Mesendoderm (in vitro differentiated cells): ENCODE results near the gene PASD1.

Experiments used
- DNase-seq: peaks from one replicate; pipeline ENCODE4 v3.0.0; 2013
- H2AK5ac ChIP-seq: 2 replicates; pipeline ENCODE4 v1.6.1; 2013; ENCODE audit warnings: low read length, inconsistent platforms
- H2BK120ac ChIP-seq: 2 replicates; pipeline ENCODE4 v1.6.1; 2013; ENCODE audit warnings: low read depth, mild to moderate bottlenecking, low read length, moderate library complexity, mixed read lengths
- H2BK15ac ChIP-seq: replicated peaks from 2 replicates; pipeline ENCODE4 v1.6.1; 2013; ENCODE audit warnings: low read depth, mild to moderate bottlenecking, moderate library complexity
- H2BK5ac ChIP-seq: 2 replicates; pipeline ENCODE4 v1.6.1; 2013; ENCODE audit warnings: low read length, inconsistent platforms
- H3K18ac ChIP-seq: 2 replicates; pipeline ENCODE4 v1.6.1; 2013; ENCODE audit warnings: mild to moderate bottlenecking, low read length, mixed read lengths
- H3K23ac ChIP-seq: one replicate; pipeline ENCODE4 v1.6.1; 2013; ENCODE audit warnings: low read length
- H3K27ac ChIP-seq: 2 replicates; pipeline ENCODE4 v1.5.1; 2013; ENCODE audit warnings: low read depth, mild to moderate bottlenecking, inconsistent platforms, low read length, moderate library complexity
- H3K27me3 ChIP-seq: 2 replicates; pipeline ENCODE4 v1.6.1; 2013; ENCODE audit warnings: low read length, control low read depth, mild to moderate bottlenecking, inconsistent platforms; ENCODE audit not compliant: insufficient read depth, poor library complexity
- H3K36me3 ChIP-seq: 2 replicates; pipeline ENCODE4 v1.6.1; 2013; ENCODE audit warnings: low read length, inconsistent platforms; ENCODE audit not compliant: control insufficient read depth, insufficient read depth
- H3K4ac ChIP-seq: one replicate; pipeline ENCODE4 v1.6.1; 2013; ENCODE audit warnings: low read depth, mild to moderate bottlenecking, low read length, moderate library complexity
- H3K4me1 ChIP-seq: 2 replicates; pipeline ENCODE4 v1.6.1; 2013; ENCODE audit warnings: low read depth, low read length, inconsistent platforms; ENCODE audit not compliant: control insufficient read depth
- H3K4me2 ChIP-seq: 2 replicates; pipeline ENCODE4 v1.6.1; 2013; ENCODE audit warnings: low read length
- H3K4me3 ChIP-seq: 2 replicates; pipeline ENCODE4 v1.5.1; 2013; ENCODE audit warnings: mild to moderate bottlenecking, low read length
- H3K56ac ChIP-seq: one replicate; pipeline ENCODE4 v1.6.1; 2013; ENCODE audit warnings: low read length
- H3K79me1 ChIP-seq: 2 replicates; pipeline ENCODE4 v1.6.1; 2013; ENCODE audit warnings: low read length, inconsistent platforms
- H3K79me2 ChIP-seq: 2 replicates; pipeline ENCODE4 v1.6.1; 2013; ENCODE audit warnings: mild to moderate bottlenecking, low read length; ENCODE audit not compliant: control insufficient read depth, insufficient read depth
- H3K9ac ChIP-seq: 2 replicates; pipeline ENCODE4 v1.6.1; 2013; ENCODE audit warnings: low read length, inconsistent platforms
- H4K5ac ChIP-seq: one replicate; pipeline ENCODE4 v1.6.1; 2013; ENCODE audit warnings: low read length
- H4K8ac ChIP-seq: one replicate; pipeline ENCODE4 v1.6.1; 2013; ENCODE audit warnings: low read depth, mild to moderate bottlenecking, control low read depth, low read length, moderate library complexity
- WGBS: extraction: QIAGEN DNeasy Blood & Tissue Kit; methylation state at CpG from one replicate; pipeline ENCODE4 v1.1.7; 2013; ENCODE audit warnings: low lambda C conversion rate, missing lambda C conversion rate; ENCODE audit not compliant: insufficient coverage; ENCODE audit errors: extremely low coverage; 5-methylcytosine and 5-hydroxymethylcytosine counted together

PASD1 gene

DNA sequence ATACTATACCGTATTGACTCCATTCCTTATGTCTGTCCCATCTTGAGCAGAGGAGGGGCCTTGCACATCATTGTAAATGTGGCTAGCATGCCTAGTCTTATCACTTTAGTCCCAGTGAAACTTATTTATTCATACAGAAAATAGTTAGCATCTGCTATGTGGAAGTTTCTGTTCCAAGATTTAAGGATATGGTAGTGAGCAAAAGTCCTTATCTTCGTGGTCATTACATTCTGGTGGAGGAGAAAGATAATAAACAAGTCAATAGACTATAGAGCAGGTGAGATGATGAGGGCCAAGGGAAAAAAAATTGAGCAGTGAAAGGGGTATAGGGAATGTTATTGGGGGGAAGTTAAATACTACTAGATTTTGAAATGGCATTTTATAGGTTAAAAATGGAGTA lies 68.3 kb downstream of the PASD1 start:
- Histone ChIP-seq H2BK120ac (no peak overlapping the region), H3K4me1 (no peaks in the 10 kb centered on the region), H3K27me3 (no peaks in the 10 kb centered on the region), H3K27ac (no peak overlapping the region), H4K8ac (no peak overlapping the region), H3K9ac (no peak overlapping the region), H3K36me3 (no peaks in the 10 kb centered on the region), H3K4ac (no peak overlapping the region), H3K18ac (no peak overlapping the region), H3K4me3 (no peak overlapping the region), H3K56ac (no peak overlapping the region), H2BK5ac (no peak overlapping the region), H2BK15ac (no peak overlapping the region), H3K4me2 (no peak overlapping the region), H4K5ac (no peak overlapping the region), H3K23ac (no peak overlapping the region), H3K79me2 (no peaks in the 10 kb centered on the region), H2AK5ac (no peak overlapping the region), H3K79me1 (no peaks in the 10 kb centered on the region)
- DNase-seq, result no peak
- no CpG with 5 or more reads among the region's 2 CpGs for WGBS

DNA sequence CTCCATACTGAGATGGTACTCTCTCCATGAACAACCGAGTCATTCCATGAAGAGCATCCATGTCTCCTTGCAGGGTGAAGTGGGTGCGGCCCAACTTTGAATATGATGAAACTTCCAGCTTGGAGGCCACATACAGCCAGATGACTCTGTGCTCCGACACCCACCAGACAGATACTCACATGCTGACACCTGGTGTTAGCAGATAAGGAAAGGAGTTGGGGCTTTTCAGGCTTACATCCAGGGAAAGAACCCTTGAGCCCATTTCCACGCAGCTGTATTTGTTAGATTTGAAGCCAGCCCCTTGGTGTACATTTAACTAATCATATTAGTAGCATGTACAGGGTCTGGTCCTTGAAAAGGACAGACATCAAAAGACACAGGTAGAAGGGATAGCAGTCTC lies 69.7 kb downstream of the PASD1 start:
- Histone ChIP-seq H3K27me3 (no peaks in the 10 kb centered on the region), H3K79me1 (no peaks in the 10 kb centered on the region), H3K4me3 (no peak overlapping the region), H2BK5ac (no peak overlapping the region), H2BK15ac (no peak overlapping the region), H2AK5ac (no peak overlapping the region), H3K79me2 (no peaks in the 10 kb centered on the region), H3K23ac (no peak overlapping the region), H2BK120ac (no peak overlapping the region), H3K36me3 (no peaks in the 10 kb centered on the region), H3K9ac (no peak overlapping the region), H3K4ac (no peak overlapping the region), H3K56ac (no peak overlapping the region), H3K18ac (no peak overlapping the region), H3K4me1 (no peaks in the 10 kb centered on the region), H4K5ac (no peak overlapping the region), H3K4me2 (no peak overlapping the region), H3K27ac (no peak overlapping the region), H4K8ac (no peak overlapping the region)
- WGBS, result no CpG with 5 or more reads among the region's 4 CpGs
- peak; percentile 22 for DNase-seq

DNA sequence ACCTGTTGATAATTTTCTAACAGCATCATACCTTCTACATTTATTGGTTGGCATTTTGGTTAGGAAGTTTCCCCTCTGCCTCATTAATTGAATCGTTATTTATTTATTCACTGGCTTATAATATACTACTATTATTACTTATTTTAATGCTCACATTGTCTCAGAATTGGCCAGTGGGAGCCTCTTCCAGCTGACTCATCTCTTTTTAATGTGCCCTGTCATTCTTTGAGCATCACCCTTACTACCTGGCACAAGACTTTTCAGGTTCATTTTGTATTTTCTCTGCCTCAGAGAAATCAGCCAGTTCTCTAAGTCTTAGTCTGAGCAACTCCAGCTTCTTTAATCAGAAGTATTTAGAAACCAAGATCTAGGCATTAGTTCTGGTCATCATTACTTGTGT lies 71.5 kb downstream of the PASD1 start:
- Histone ChIP-seq H3K36me3 (no peaks in the 10 kb centered on the region), H2BK5ac (no peak overlapping the region), H3K56ac (no peak overlapping the region), H3K4me3 (no peak overlapping the region), H3K4ac (no peak overlapping the region), H2BK120ac (no peak overlapping the region), H3K18ac (no peak overlapping the region), H3K9ac (no peak overlapping the region), H2BK15ac (no peak overlapping the region), H3K4me2 (no peak overlapping the region), H4K8ac (no peak overlapping the region), H3K27ac (no peak overlapping the region), H4K5ac (no peak overlapping the region), H3K79me2 (no peaks in the 10 kb centered on the region), H3K23ac (no peak overlapping the region), H2AK5ac (no peak overlapping the region), H3K79me1 (no peaks in the 10 kb centered on the region), H3K4me1 (no peaks in the 10 kb centered on the region), H3K27me3 (no peaks in the 10 kb centered on the region)
- WGBS, result no CpG with 5 or more reads among the region's 1 CpG
- no peak for DNase-seq

DNA sequence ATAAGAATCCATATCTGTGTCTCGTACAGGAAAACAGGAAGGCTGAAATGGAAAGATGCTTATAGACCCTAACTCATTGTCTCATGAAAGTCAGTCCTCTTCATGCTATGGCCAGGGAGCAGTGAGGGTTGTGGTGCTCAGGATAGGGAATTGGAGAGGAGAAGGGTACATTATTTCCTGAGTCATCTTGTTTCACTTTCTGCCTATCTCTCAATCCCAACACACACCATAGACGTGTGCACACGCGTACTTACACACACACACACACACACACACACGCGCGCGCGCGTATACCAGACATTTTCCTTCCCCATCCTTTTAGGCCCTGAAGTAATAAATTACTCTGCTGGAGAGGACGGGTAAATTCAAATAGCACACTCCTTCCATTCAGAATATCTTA lies 78.1 kb downstream of the PASD1 start:
- Histone ChIP-seq H4K5ac (no peak overlapping the region), H3K79me1 (no peaks in the 10 kb centered on the region), H2AK5ac (no peak overlapping the region), H3K23ac (no peak overlapping the region), H3K79me2 (no peaks in the 10 kb centered on the region), H4K8ac (no peak overlapping the region), H3K36me3 (no peaks in the 10 kb centered on the region), H2BK5ac (no peak overlapping the region), H3K27ac (no peak overlapping the region), H2BK120ac (no peak overlapping the region), H3K56ac (no peak overlapping the region), H3K4me3 (no peak overlapping the region), H3K4ac (no peak overlapping the region), H3K18ac (no peak overlapping the region), H3K27me3 (no peaks in the 10 kb centered on the region), H2BK15ac (no peak overlapping the region), H3K4me1 (no peaks in the 10 kb centered on the region), H3K4me2 (no peak overlapping the region), H3K9ac (no peak overlapping the region)
- no peak for DNase-seq
- no CpG with 5 or more reads among the region's 11 CpGs for WGBS

DNA sequence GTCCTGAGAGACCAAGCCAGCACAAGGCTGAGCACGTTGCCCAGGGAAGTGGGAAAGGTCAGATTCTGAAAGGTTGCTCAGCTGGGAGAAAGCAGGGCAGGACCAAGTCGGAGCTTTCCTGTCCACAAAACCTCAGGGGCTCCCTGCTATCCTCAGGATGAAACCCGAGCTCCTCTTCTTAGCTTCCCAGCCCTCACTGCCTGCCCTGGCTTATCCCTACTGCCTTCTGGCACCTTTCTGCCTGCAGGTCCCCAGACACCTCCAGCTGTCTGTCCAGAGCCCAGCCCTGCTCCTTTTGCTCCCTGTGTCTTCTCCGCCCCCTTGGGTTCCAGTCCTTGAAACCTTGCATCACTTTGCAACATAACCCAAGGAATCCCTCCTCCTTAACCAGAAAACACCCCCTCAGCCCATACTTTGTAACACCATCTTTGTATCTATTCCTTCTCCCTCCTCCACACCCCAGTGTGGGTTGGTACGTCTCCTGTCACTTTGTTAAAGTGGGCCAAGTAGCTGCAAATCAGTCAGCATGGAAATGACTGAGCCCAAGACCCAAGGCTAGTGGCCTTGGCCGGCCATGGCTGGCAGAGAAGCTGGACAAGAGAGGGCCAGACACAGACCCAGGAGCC lies 111.8 kb downstream of the PASD1 start:
- peak; percentile 8 for DNase-seq
- no peak overlapping the region for H3K4me2 ChIP-seq
- no peaks in the 10 kb centered on the region for H3K27me3 ChIP-seq
- no peaks in the 10 kb centered on the region for H3K4me1 ChIP-seq
- no peaks in the 10 kb centered on the region for H3K79me2 ChIP-seq
- no peak overlapping the region for H2AK5ac ChIP-seq
- no peak overlapping the region for H3K18ac ChIP-seq
- no peak overlapping the region for H3K9ac ChIP-seq
- no peak overlapping the region for H2BK5ac ChIP-seq
- no peak overlapping the region for H3K4me3 ChIP-seq
- no peaks in the 10 kb centered on the region for H3K36me3 ChIP-seq
- WGBS, result no CpG with 5 or more reads among the region's 6 CpGs
- no peak overlapping the region for H2BK15ac ChIP-seq
- no peak overlapping the region for H4K8ac ChIP-seq
- no peak overlapping the region for H3K23ac ChIP-seq
- no peak overlapping the region for H3K4ac ChIP-seq
- H3K56ac ChIP-seq, result no peak overlapping the region
- H2BK120ac ChIP-seq, result no peak overlapping the region
- no peaks in the 10 kb centered on the region for H3K79me1 ChIP-seq
- no peak overlapping the region for H3K27ac ChIP-seq
- H4K5ac ChIP-seq, result no peak overlapping the region

DNA sequence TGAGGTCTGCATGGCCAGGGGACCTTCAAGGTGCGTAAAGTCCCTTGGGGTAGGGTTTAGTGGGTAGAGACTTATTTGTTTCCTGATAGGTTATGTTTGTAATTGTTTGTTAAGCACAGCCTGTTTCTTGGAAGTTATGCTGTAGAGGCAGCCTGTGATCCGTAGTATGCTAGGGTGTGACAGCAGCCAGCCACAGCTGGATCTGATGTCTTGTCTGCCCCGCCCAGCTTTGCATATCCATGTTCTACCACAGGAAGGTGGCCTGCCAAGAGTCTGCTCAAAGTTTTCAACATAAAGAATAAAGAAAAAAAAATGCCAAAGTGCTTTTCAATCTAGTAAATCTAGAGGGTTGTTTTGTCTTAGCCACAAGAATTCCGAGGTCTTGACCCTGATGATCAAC lies 112.7 kb downstream of the PASD1 start:
- Histone ChIP-seq H3K9ac (no peak overlapping the region), H4K5ac (no peak overlapping the region), H3K4me1 (no peaks in the 10 kb centered on the region), H2AK5ac (no peak overlapping the region), H2BK5ac (no peak overlapping the region), H3K18ac (no peak overlapping the region), H4K8ac (no peak overlapping the region), H3K4me3 (no peak overlapping the region), H3K56ac (no peak overlapping the region), H3K4me2 (no peak overlapping the region), H3K79me1 (no peaks in the 10 kb centered on the region), H3K23ac (no peak overlapping the region), H2BK15ac (no peak overlapping the region), H3K79me2 (no peaks in the 10 kb centered on the region), H3K4ac (no peak overlapping the region), H3K27ac (no peak overlapping the region), H3K36me3 (no peaks in the 10 kb centered on the region), H3K27me3 (no peaks in the 10 kb centered on the region), H2BK120ac (no peak overlapping the region)
- DNase-seq, result no peak
- no CpG with 5 or more reads among the region's 4 CpGs for WGBS
